Spleen (tissue), 11 donors: ENCODE data around the gene ANAPC5. TPM values are rescaled to one million over a fixed set of nuclear protein-coding genes. Genes with fewer than 3 reads are reported as not detected.

Experiments used
- DNase-seq: peaks from one replicate; pipeline ENCODE4 v3.0.0-alpha.2; 2020
- H3K27ac ChIP-seq, 8 donors: fragments of 200-600 bp; sonication (generic) in 7 of 8; 1 replicate in 4 of 8; 2 replicates in 4 of 8; pipeline versions ENCODE4 v1.5.0 to v1.8.0; 2016 to 2021; ENCODE audit warnings: inconsistent platforms in 4 of 8, mild to moderate bottlenecking in 4 of 8, moderate library complexity in 1 of 8
- H3K27me3 ChIP-seq, 7 donors: fragments of 200-600 bp; sonication (generic) in 6 of 7; replicated peaks in 1 of 7; 1 replicate in 4 of 7; 2 replicates in 3 of 7; pipeline versions ENCODE4 v1.5.0 to v1.8.0; 2016 to 2021; ENCODE audit warnings: inconsistent platforms in 3 of 7, mild to moderate bottlenecking in 1 of 7
- H3K36me3 ChIP-seq, 6 donors: fragments of 200-600 bp; sonication (generic) in 5 of 6; 1 replicate in 4 of 6; 2 replicates in 2 of 6; pipeline versions ENCODE4 v1.5.0 to v1.8.0; 2016 to 2021; ENCODE audit warnings: inconsistent platforms in 2 of 6
- H3K4me1 ChIP-seq, 6 donors: fragments of 200-600 bp; sonication (generic) in 5 of 6; 1 replicate in 3 of 6; 2 replicates in 3 of 6; pipeline versions ENCODE4 v1.5.0 to v1.8.0; 2016 to 2021; ENCODE audit warnings: inconsistent platforms in 3 of 6
- H3K4me3 ChIP-seq, 8 donors: fragments of 200-600 bp; sonication (generic) in 7 of 8; 1 replicate in 4 of 8; 2 replicates in 4 of 8; pipeline versions ENCODE4 v1.5.0 to v1.8.0; 2016 to 2021; ENCODE audit warnings: inconsistent platforms in 4 of 8, mild to moderate bottlenecking in 4 of 8, moderate library complexity in 2 of 8
- H3K9me3 ChIP-seq, 8 donors: fragments of 200-600 bp; sonication (generic) in 7 of 8; 1 replicate in 4 of 8; 2 replicates in 4 of 8; pipeline versions ENCODE4 v1.5.0 to v1.8.0; 2016 to 2021; ENCODE audit warnings: inconsistent platforms in 4 of 8
- CTCF ChIP-seq, 11 experiments: fragments of 200-600 bp in 7 of 11; fragments of 450-650 bp in 4 of 11; sonication (generic) in 4 of 11; IDR thresholded peaks in 8 of 11; conservative IDR thresholded peaks in 3 of 11; 1 replicate in 7 of 11; 2 replicates in 4 of 11; pipeline versions ENCODE4 v1.4.0 to v1.8.0; 2016 to 2021; ENCODE audit warnings: antibody characterized with exemption in 11 of 11, inconsistent platforms in 4 of 11, mild to moderate bottlenecking in 1 of 11
- POLR2A ChIP-seq, 3 donors: fragments of 450-650 bp; IDR thresholded peaks; one replicate each; pipeline ENCODE4 v1.5.1; 2017; ENCODE audit warnings: antibody characterized with exemption in 3 of 3, mild to moderate bottlenecking in 1 of 3
- POLR2AphosphoS5 ChIP-seq, 3 donors: sonication (generic); formaldehyde crosslinking; IDR thresholded peaks; one replicate each; pipeline ENCODE4 v1.5.1; 2017; ENCODE audit warnings: antibody characterized with exemption in 3 of 3
- WGBS, 5 donors: extraction: QIAGEN DNeasy Blood & Tissue Kit in 3 of 5; methylation state at CpG; one replicate each; pipeline versions ENCODE4 v1.1.5 to v1.1.7; 2013 to 2018; 5-methylcytosine and 5-hydroxymethylcytosine counted together
- intact Hi-C: fragments of 100-400 bp; cut with DNase I; formaldehyde crosslinking; loops from one replicate; pipeline ENCODE4 v1.15.0; 2023; ENCODE audit warnings: low total_unique reads
- polyA plus RNA-seq, 3 donors: library from polyadenylated mRNA; stranded (reverse); fragments of 200-250 nt; gene quantifications; one replicate each; pipeline ENCODE4 v1.2.1, GENCODE V29; 2013
- total RNA-seq, 7 donors: library from RNA; depleted of rRNA in 3 of 7; stranded (reverse); fragments of >200 nt in 3 of 7; fragmentation: NEBNext Ultra II Directional in 4 of 7; extraction: Animal tissue kit (Norgen Biotek cat#: 25700) in 4 of 7; gene quantifications; one replicate each; pipeline versions ENCODE4 v1.1.0 to v1.2.1, GENCODE V29; 2016 to 2021
- donor health status: healthy with polysubstance abuse.
- donor health status: DM: no; HTN: no; CAD: no; lungs with moderate emphysema.
- donor health status: DM: no; HTN: no; CAD: no.
- donor health status: Bipolar disorder and iron deficiency.
- donor health status: healthy.
- donor health status: DM: no; HTN: no; CAD: no.
- donor health status: DM: yes; HTN: yes; CAD: no.

Gene ANAPC5
- total and polyA plus RNA-seq, 10 donors = 97.5 to 185 (median 141) TPM

DNA sequence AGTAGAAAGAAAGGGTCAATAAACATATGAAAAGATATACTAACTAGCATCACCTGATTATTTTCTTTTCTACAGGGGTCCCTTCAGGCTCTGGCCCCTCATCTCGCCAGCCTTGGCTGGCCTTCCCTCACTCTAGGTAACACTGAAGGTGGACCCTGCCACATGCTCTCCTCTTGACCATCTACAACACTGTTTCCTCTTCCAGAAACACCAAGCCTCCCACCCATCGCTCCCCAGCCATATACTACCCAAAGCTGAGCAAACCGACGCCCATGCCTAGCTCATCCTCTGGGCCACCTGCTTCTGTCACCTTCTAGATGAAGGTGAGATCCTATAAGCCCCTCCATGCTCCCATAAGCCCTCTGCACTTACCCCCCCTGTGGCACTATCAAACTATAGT, 14.8 kb downstream of the ANAPC5 start:
- DNase-seq = no peak
- WGBS, 5 donors = 97 to 99% (median 98%) methylated on average over 4 of the region's 4 CpGs
- Histone ChIP-seq H3K27ac (no peak overlapping the region), H3K36me3 (peaks cover 10 to 98% (median 84%) of the 10 kb centered on the region in 6 donors), H3K9me3 (no peaks in the 10 kb centered on the region), H3K4me1 (peaks cover 0 to 11% (median 5%) of the 10 kb centered on the region in 6 donors), H3K27me3 (no peaks in the 10 kb centered on the region), H3K4me3 (no peak overlapping the region)
- no peak for TF ChIP-seq POLR2AphosphoS5 (IDR thresholded peaks at IDR 0.05)
- no peak for TF ChIP-seq CTCF (IDR thresholded peaks at IDR 0.05 in 8 of 11, conservative IDR thresholded peaks at IDR 0.05 in 3 of 11)
- intact Hi-C loops = loop anchor here (10.0 kb wide), 1 partner anchor 107 kb away; no protein-coding TSS in a partner anchor

- WGBS, 5 donors = 64 to 70% (median 70%) methylated on average over 8 of the region's 8 CpGs
- H3K4me1 ChIP-seq = peaks cover 0 to 11% (median 5%) of the 10 kb centered on the region in 6 donors
- DNase-seq = no peak
- H3K27ac ChIP-seq = no peak overlapping the region
- no peak overlapping the region for H3K4me3 ChIP-seq
- H3K36me3 ChIP-seq = peaks cover 8 to 98% (median 85%) of the 10 kb centered on the region in 6 donors
- no peaks in the 10 kb centered on the region for H3K27me3 ChIP-seq
- intact Hi-C loops = loop anchor here (10.0 kb wide), 1 partner anchor 110 kb away; no protein-coding TSS in a partner anchor
- H3K9me3 ChIP-seq = no peaks in the 10 kb centered on the region
- peak; percentile 63 to 90 (median 84) for TF ChIP-seq CTCF (IDR thresholded peaks at IDR 0.05 in 8 of 11, conservative IDR thresholded peaks at IDR 0.05 in 3 of 11)
- no peak for TF ChIP-seq POLR2A (IDR thresholded peaks at IDR 0.05)
These were observed 17.5 kb downstream of the ANAPC5 start for GRCh38 chr12:121334513-121335343.

- no peak overlapping the region for H3K4me3 ChIP-seq
- intact Hi-C loops = loop anchor here (10.0 kb wide), 1 partner anchor 111 kb away; no protein-coding TSS in a partner anchor
- no peak for DNase-seq
- H3K36me3 ChIP-seq = peaks cover 8 to 98% (median 89%) of the 10 kb centered on the region in 6 donors
- no peak overlapping the region for H3K27ac ChIP-seq
- WGBS, 5 donors = 88 to 97% (median 92%) methylated on average over 1 of the region's 1 CpG
- TF ChIP-seq CTCF (IDR thresholded peaks at IDR 0.05 in 8 of 11, conservative IDR thresholded peaks at IDR 0.05 in 3 of 11) (no peak), POLR2AphosphoS5 (IDR thresholded peaks at IDR 0.05) (no peak), POLR2A (IDR thresholded peaks at IDR 0.05) (no peak)
- H3K9me3 ChIP-seq = no peaks in the 10 kb centered on the region
- no peaks in the 10 kb centered on the region for H3K27me3 ChIP-seq
- H3K4me1 ChIP-seq = peaks cover 0 to 11% (median 5%) of the 10 kb centered on the region in 6 donors
These were observed 18.5 kb downstream of the ANAPC5 start for GRCh38 chr12:121333747-121334146.

- WGBS, 5 donors = 80 to 92% (median 90%) methylated on average over 6 of the region's 6 CpGs
- no peak for TF ChIP-seq POLR2AphosphoS5 (IDR thresholded peaks at IDR 0.05)
- no peak for TF ChIP-seq CTCF (IDR thresholded peaks at IDR 0.05 in 8 of 11, conservative IDR thresholded peaks at IDR 0.05 in 3 of 11)
- no peak for TF ChIP-seq POLR2A (IDR thresholded peaks at IDR 0.05)
- Histone ChIP-seq H3K27ac (no peak overlapping the region), H3K27me3 (no peaks in the 10 kb centered on the region), H3K4me1 (peaks cover 0 to 20% (median 10%) of the 10 kb centered on the region in 6 donors), H3K9me3 (no peaks in the 10 kb centered on the region), H3K36me3 (peaks cover 8 to 100% (median 92%) of the 10 kb centered on the region in 6 donors), H3K4me3 (no peak overlapping the region)
- DNase-seq = no peak
- intact Hi-C loops = loop anchor here (10.0 kb wide), 1 partner anchor 114 kb away; no protein-coding TSS in a partner anchor
These were observed 21.0 kb downstream of the ANAPC5 start for GRCh38 chr12:121331248-121331647.
